Activated CD4-positive, alpha-beta T cell treated with anti-CD3 and anti-CD28 coated beads, Interleukin-2, Interleukin-6, amounts not matched to agents 100 ng/mL and 50 ng/mL, durations not matched to agents 16 hours and 8 hours (primary cell): Measurements from ENCODE around the gene GGA1.
A peak's percentile ranks its signal among the peaks of the same experiment; 100 is the strongest.
"Not testable (repeated sequence)": the region's sequence is repeated elsewhere in the genome, so short reads cannot be mapped to it uniquely, and the experiment has no call there.

Source experiments
- DNase-seq: peaks from one replicate; pipeline ENCODE4 v3.0.0-alpha.2; 2020

Gene GGA1

GRCh38 chr22:37610153-37610475 is 1.5 kb downstream of the GGA1 start:
- DNase-seq = not testable (repeated sequence)

GRCh38 chr22:37610480-37611129 is 2.0 kb downstream of the GGA1 start:
- no peak for DNase-seq

- DNase-seq = no peak
These were observed 2.6 kb downstream of the GGA1 start for GRCh38 chr22:37611207-37611606.

GRCh38 chr22:37616201-37617083 is 7.8 kb downstream of the GGA1 start:
- DNase-seq = no peak

- no peak for DNase-seq
These were observed 8.8 kb downstream of the GGA1 start for GRCh38 chr22:37617431-37617830.

GRCh38 chr22:37618072-37618656 is 9.5 kb downstream of the GGA1 start:
- DNase-seq = no peak

GRCh38 chr22:37618674-37619073 is 10.0 kb downstream of the GGA1 start:
- DNase-seq = no peak

GRCh38 chr22:37619991-37620390 is 11.4 kb downstream of the GGA1 start:
- no peak for DNase-seq

GRCh38 chr22:37621352-37621860 is 12.8 kb downstream of the GGA1 start:
- DNase-seq = no peak

- peak; percentile 80 for DNase-seq
These were observed 14.7 kb downstream of the GGA1 start for GRCh38 chr22:37623075-37624016.

- no peak for DNase-seq
These were observed 15.4 kb downstream of the GGA1 start for GRCh38 chr22:37624017-37624365.

GRCh38 chr22:37624876-37625275 is 16.2 kb downstream of the GGA1 start:
- DNase-seq = no peak

GRCh38 chr22:37625737-37626136 is 17.1 kb downstream of the GGA1 start:
- DNase-seq = no peak

GRCh38 chr22:37626144-37626543 is 17.5 kb downstream of the GGA1 start:
- no peak for DNase-seq

GRCh38 chr22:37626556-37627075 is 18.0 kb downstream of the GGA1 start:
- no peak for DNase-seq

- no peak for DNase-seq
These were observed 18.5 kb downstream of the GGA1 start for GRCh38 chr22:37627121-37627520.

GRCh38 chr22:37627545-37627944 is 18.9 kb downstream of the GGA1 start:
- peak; percentile 66 for DNase-seq

GRCh38 chr22:37628830-37629229 is 20.2 kb downstream of the GGA1 start:
- no peak for DNase-seq

GRCh38 chr22:37629928-37630327 is 21.3 kb downstream of the GGA1 start:
- DNase-seq = no peak

GRCh38 chr22:37630839-37631435 is 22.3 kb downstream of the GGA1 start:
- DNase-seq = no peak

GRCh38 chr22:37631448-37632173 is 23.0 kb downstream of the GGA1 start:
- no peak for DNase-seq
